NOMO-1 treated with dmso at 0.1 percent for 144 hours (cell line): ENCODE data around the gene SOX4.
"Not testable (repeated sequence)": the region's sequence is repeated elsewhere in the genome, so short reads cannot be mapped to it uniquely, and the experiment has no call there.

Source experiments
- DNase-seq: peaks from one replicate; lab custom pipeline; 2025; ENCODE audit not compliant: unreplicated experiment; lab: John Stamatoyannopoulos, UW

The SOX4 gene

GRCh38 chr6:21593412-21593926 lies at the start of gene SOX4:
TSS of gene SOX4 (plus strand) at chr6:21593751. CDS start at chr6:21594535, 784 bp downstream.
- DNase-seq = peak; percentile 95

GRCh38 chr6:21552286-21552685 lies 41.3 kb upstream of the SOX4 start:
- not testable (repeated sequence) for DNase-seq

- DNase-seq = no peak
Measured at GRCh38 chr6:21554286-21554685, 39.3 kb upstream of the SOX4 start.

GRCh38 chr6:21555197-21555596 lies 38.4 kb upstream of the SOX4 start:
- DNase-seq = no peak

- no peak for DNase-seq
Measured at GRCh38 chr6:21556511-21556910, 37.0 kb upstream of the SOX4 start.

- DNase-seq = no peak
Measured at GRCh38 chr6:21556968-21557721, 36.4 kb upstream of the SOX4 start.

- DNase-seq = no peak
Measured at GRCh38 chr6:21559238-21559637, 34.3 kb upstream of the SOX4 start.

GRCh38 chr6:21560249-21560648 lies 33.3 kb upstream of the SOX4 start:
- DNase-seq = no peak

GRCh38 chr6:21565431-21565830 lies 28.1 kb upstream of the SOX4 start:
- DNase-seq = no peak

GRCh38 chr6:21578523-21578922 lies 15.0 kb upstream of the SOX4 start:
- DNase-seq = no peak

GRCh38 chr6:21582651-21583050 lies 10.9 kb upstream of the SOX4 start:
- no peak for DNase-seq

- DNase-seq = no peak
Measured at GRCh38 chr6:21586300-21586699, 7.3 kb upstream of the SOX4 start.

GRCh38 chr6:21586740-21587178 lies 6.8 kb upstream of the SOX4 start:
- no peak for DNase-seq

GRCh38 chr6:21587179-21587960 lies 6.2 kb upstream of the SOX4 start:
- peak; percentile 50 for DNase-seq

GRCh38 chr6:21587961-21588480 lies 5.5 kb upstream of the SOX4 start:
- DNase-seq = peak; percentile 51

GRCh38 chr6:21588481-21589351 lies 4.8 kb upstream of the SOX4 start:
- peak; percentile 75 for DNase-seq

- peak; percentile 61 for DNase-seq
Measured at GRCh38 chr6:21589352-21590345, 3.9 kb upstream of the SOX4 start.

GRCh38 chr6:21590346-21590745 lies 3.2 kb upstream of the SOX4 start:
- DNase-seq = no peak

GRCh38 chr6:21591446-21591845 lies 2.1 kb upstream of the SOX4 start:
- DNase-seq = no peak

- DNase-seq = no peak
Measured at GRCh38 chr6:21592953-21593352, 598 bp upstream of the SOX4 start.
